Measurements from ENCODE around the gene CARD16.

CARD16 gene

DNA sequence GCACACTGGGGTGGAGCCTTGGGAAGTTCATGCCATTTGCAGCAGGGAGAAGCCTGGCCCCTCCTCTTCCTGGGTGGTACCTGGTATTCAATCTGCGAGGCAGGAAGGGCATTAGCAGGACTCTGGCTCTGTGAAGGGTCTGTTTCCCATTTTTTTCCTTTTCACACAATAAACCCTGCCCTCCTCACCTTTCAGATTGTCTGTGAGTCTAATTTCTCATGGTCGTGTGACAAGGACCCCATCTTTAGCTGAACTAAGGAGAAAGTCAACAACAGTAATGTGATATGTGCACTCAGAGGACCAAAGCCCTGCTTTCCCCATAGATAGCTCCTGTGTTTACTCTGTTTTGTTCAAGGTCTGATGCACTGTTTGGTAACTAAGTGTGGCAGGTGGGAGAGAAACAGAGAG is 50.1 kb downstream of the CARD16 start:
- no peak for DNase-seq (ENCODE audit: low read depth in 2 of 2)

DNA sequence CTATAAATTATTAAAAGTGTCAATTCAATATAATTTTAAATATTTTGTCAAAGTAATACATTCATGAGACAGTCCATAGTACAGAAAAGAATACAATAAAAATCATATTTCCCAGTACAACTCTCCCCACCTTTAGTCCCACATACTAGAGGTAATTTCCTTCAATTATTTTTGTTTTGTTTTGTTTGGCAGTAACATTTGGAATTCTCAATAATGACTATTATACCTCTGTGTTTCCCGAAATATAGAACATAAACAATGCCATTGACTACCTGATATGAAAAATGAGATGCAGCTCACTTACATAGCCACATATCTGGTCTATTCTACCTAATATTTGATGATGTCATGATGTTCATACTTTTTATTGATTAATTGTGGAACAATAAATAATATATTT is 52.4 kb downstream of the CARD16 start:
- no peak for DNase-seq (ENCODE audit: low read depth in 2 of 2)

DNA sequence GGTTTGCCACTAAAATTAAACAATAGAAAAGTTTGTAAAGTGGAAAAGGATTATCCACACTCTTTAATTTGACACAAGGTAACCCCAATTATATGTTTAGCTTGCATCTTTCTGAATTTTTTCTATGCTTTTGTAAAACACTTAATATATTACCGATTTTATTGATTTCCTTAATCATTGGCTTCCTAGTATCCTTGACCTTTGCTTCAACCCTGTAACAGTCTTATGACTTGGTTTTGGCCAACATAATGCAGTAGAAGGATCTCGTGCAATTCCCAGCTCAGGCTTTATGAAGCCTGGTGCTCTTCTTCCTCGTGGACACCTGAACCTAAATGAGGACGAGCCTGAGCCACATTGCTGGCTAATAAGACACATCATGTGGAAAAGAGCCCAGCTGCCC is 53.1 kb downstream of the CARD16 start:
- no peak for DNase-seq (ENCODE audit: low read depth in 2 of 2)
